Bronchial epithelial cell (primary cell): ENCODE results near the gene SMIM5. TPM values are rescaled to one million over a fixed set of nuclear protein-coding genes. Genes with fewer than 3 reads are reported as not detected.

Experiments used
- DNase-seq: peaks from one replicate; pipeline ENCODE4 v3.0.0-alpha.2; 2010; ENCODE audit warnings: low read depth
- FAIRE-seq: peaks from 2 replicates; lab custom pipeline; 2011; peaks lifted over from hg19 to GRCh38; lab: Jason Lieb, UNC
- H3K27me3 ChIP-seq: 2 replicates; pipeline ENCODE4 v1.5.1; 2011; ENCODE audit warnings: low read length; ENCODE audit not compliant: control insufficient read depth, insufficient read depth
- H3K36me3 ChIP-seq: 2 replicates; pipeline ENCODE4 v1.5.1; 2011; ENCODE audit warnings: low read length; ENCODE audit not compliant: control insufficient read depth, insufficient read depth
- H3K4me3 ChIP-seq: 2 replicates; pipeline ENCODE4 v1.5.1; 2011; ENCODE audit warnings: mild to moderate bottlenecking, low read depth, low read length, control low read depth
- CTCF ChIP-seq: IDR thresholded peaks from 2 replicates; pipeline ENCODE4 v1.5.1; 2011; ENCODE audit warnings: mild to moderate bottlenecking, moderate library complexity, low read length, control low read depth, inconsistent platforms; ENCODE audit not compliant: insufficient read depth, severe bottlenecking
- total RNA-seq: library from RNA; depleted of rRNA; stranded (reverse); fragments of >200 nt; gene quantifications from 2 replicates; pipeline ENCODE4 v1.2.1, GENCODE V29; 2014

SMIM5 gene
- total RNA-seq, 1 donor from 2014 or later, result 3.9 TPM

- Histone ChIP-seq H3K36me3 (peaks cover 19% of the 10 kb centered on the region), H3K27me3 (no peaks in the 10 kb centered on the region), H3K4me3 (no peak overlapping the region)
- no peak for FAIRE-seq
- peak; percentile 81 for TF ChIP-seq CTCF
- peak; percentile 31 for DNase-seq
These were observed 19.8 kb downstream of the SMIM5 start for GRCh38 chr17:75652934-75653549.

- Histone ChIP-seq H3K36me3 (peaks cover 21% of the 10 kb centered on the region), H3K4me3 (no peak overlapping the region), H3K27me3 (no peaks in the 10 kb centered on the region)
- no peak for FAIRE-seq
- peak; percentile 46 for TF ChIP-seq CTCF
- no peak for DNase-seq
These were observed 20.9 kb downstream of the SMIM5 start for GRCh38 chr17:75654176-75654575.

DNA sequence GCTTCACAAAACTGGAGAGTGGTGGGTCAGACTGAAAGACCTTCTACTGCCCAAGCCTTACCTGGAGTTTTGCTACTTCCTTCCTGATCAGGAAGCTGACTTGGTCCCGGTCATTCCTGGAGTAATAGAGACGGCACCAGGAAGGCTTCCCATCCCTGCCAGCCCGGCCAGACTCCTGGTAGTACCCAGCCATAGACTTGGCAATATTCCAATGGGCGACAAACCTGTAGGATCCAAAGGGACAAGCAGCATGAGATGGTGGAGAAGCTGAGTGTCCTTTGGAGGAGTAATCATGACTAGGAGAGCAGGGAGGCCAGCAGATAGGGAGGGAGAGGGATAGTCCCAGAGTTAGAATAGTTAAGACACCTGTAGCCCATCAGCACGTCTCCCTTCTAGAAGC is 25.0 kb downstream of the SMIM5 start:
- FAIRE-seq, result no peak
- H3K36me3 ChIP-seq, result peaks cover 20% of the 10 kb centered on the region
- no peak overlapping the region for H3K4me3 ChIP-seq
- H3K27me3 ChIP-seq, result no peaks in the 10 kb centered on the region
- DNase-seq, result no peak
- no peak for TF ChIP-seq CTCF

DNA sequence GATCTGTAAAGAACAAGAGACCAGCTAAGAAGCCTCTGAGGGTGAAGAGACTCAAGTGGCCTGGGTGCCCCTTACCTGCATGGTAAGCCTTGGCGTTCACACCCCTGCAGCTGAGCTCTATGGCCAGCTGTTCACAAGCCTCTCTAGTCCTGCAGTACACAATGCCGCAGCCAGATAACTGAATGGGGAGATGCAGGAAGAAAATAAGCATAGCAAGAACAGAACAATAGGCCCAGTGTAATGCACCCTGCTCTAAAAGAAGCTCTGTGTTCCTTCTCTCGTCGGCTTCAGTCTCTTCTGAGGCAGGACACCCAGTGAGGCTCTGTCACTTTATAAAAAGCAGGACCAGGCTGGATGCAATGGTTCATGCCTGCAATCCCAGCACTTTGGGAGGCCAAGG is 28.3 kb downstream of the SMIM5 start:
- FAIRE-seq (no peak), DNase-seq (no peak)
- Histone ChIP-seq H3K36me3 (peaks cover 19% of the 10 kb centered on the region), H3K27me3 (no peaks in the 10 kb centered on the region), H3K4me3 (no peak overlapping the region)
- TF ChIP-seq CTCF, result no peak

- no peak for DNase-seq
- H3K4me3 ChIP-seq, result no peak overlapping the region
- no peak for TF ChIP-seq CTCF
- H3K27me3 ChIP-seq, result no peaks in the 10 kb centered on the region
- FAIRE-seq, result no peak
- peaks cover 14% of the 10 kb centered on the region for H3K36me3 ChIP-seq
These were observed 29.3 kb downstream of the SMIM5 start for GRCh38 chr17:75662511-75662910.

- FAIRE-seq, result no peak
- no peak for TF ChIP-seq CTCF
- no peaks in the 10 kb centered on the region for H3K27me3 ChIP-seq
- no peak overlapping the region for H3K4me3 ChIP-seq
- H3K36me3 ChIP-seq, result peaks cover 11% of the 10 kb centered on the region
- no peak for DNase-seq
These were observed 30.9 kb downstream of the SMIM5 start for GRCh38 chr17:75664099-75664549.
